ENCODE measurements around the gene MAP7D1.

The MAP7D1 gene

GRCh38 chr1:36164361-36164760 is 8.4 kb downstream of the MAP7D1 start:
- no peaks in the 10 kb centered on the region for H3K36me3 ChIP-seq (replicated peaks; ENCODE audit: low read depth, low read length)
- peaks cover 91% of the 10 kb centered on the region for H3K79me2 ChIP-seq (ENCODE audit: low read length)
- no peak overlapping the region for H3K4me2 ChIP-seq (ENCODE audit: low read length)
- peaks cover 40% of the 10 kb centered on the region for H3K4me1 ChIP-seq (ENCODE audit: low read length)
- H3K9me3 ChIP-seq (ENCODE audit: insufficient read depth, low read length), result no peaks in the 10 kb centered on the region
- TF ChIP-seq EZH2phosphoT487 (IDR thresholded peaks at IDR 0.05; ENCODE audit: low read depth) (no peak), CTCF (IDR thresholded peaks at IDR 0.05; ENCODE audit: low read depth, low read length) (no peak)
- no peaks in the 10 kb centered on the region for H3K27me3 ChIP-seq (ENCODE audit: low read depth, low read length)
- H3K4me3 ChIP-seq (ENCODE audit: low read length), result no peak overlapping the region
- peaks cover 15% of the 10 kb centered on the region for H4K20me1 ChIP-seq (ENCODE audit: insufficient read depth, low read length)
- H3K9ac ChIP-seq (ENCODE audit: low read length), result no peak overlapping the region
- H3K27ac ChIP-seq (ENCODE audit: low read length), result no peak overlapping the region
- no peak overlapping the region for H2AFZ ChIP-seq (ENCODE audit: low read depth, low read length)

GRCh38 chr1:36165145-36165544 is 9.2 kb downstream of the MAP7D1 start:
- Histone ChIP-seq H3K27ac (ENCODE audit: low read length) (no peak overlapping the region), H2AFZ (ENCODE audit: low read depth, low read length) (no peak overlapping the region), H3K79me2 (ENCODE audit: low read length) (peaks cover 87% of the 10 kb centered on the region), H3K4me2 (ENCODE audit: low read length) (no peak overlapping the region), H3K4me3 (ENCODE audit: low read length) (no peak overlapping the region), H3K4me1 (ENCODE audit: low read length) (peaks cover 33% of the 10 kb centered on the region), H3K9me3 (ENCODE audit: insufficient read depth, low read length) (no peaks in the 10 kb centered on the region), H3K36me3 (replicated peaks; ENCODE audit: low read depth, low read length) (no peaks in the 10 kb centered on the region), H4K20me1 (ENCODE audit: insufficient read depth, low read length) (peaks cover 15% of the 10 kb centered on the region), H3K9ac (ENCODE audit: low read length) (no peak overlapping the region), H3K27me3 (ENCODE audit: low read depth, low read length) (no peaks in the 10 kb centered on the region)
- TF ChIP-seq CTCF (IDR thresholded peaks at IDR 0.05; ENCODE audit: low read depth, low read length), result no peak
- no peak for TF ChIP-seq EZH2phosphoT487 (IDR thresholded peaks at IDR 0.05; ENCODE audit: low read depth)

GRCh38 chr1:36166136-36166535 is 10.2 kb downstream of the MAP7D1 start:
- H4K20me1 ChIP-seq (ENCODE audit: insufficient read depth, low read length), result peaks cover 15% of the 10 kb centered on the region
- no peak overlapping the region for H2AFZ ChIP-seq (ENCODE audit: low read depth, low read length)
- TF ChIP-seq EZH2phosphoT487 (IDR thresholded peaks at IDR 0.05; ENCODE audit: low read depth), result no peak
- no peak for TF ChIP-seq CTCF (IDR thresholded peaks at IDR 0.05; ENCODE audit: low read depth, low read length)
- no peak overlapping the region for H3K4me2 ChIP-seq (ENCODE audit: low read length)
- peaks cover 77% of the 10 kb centered on the region for H3K79me2 ChIP-seq (ENCODE audit: low read length)
- no peak overlapping the region for H3K9ac ChIP-seq (ENCODE audit: low read length)
- H3K27me3 ChIP-seq (ENCODE audit: low read depth, low read length), result no peaks in the 10 kb centered on the region
- H3K4me3 ChIP-seq (ENCODE audit: low read length), result no peak overlapping the region
- H3K9me3 ChIP-seq (ENCODE audit: insufficient read depth, low read length), result no peaks in the 10 kb centered on the region
- peaks cover 23% of the 10 kb centered on the region for H3K4me1 ChIP-seq (ENCODE audit: low read length)
- no peak overlapping the region for H3K27ac ChIP-seq (ENCODE audit: low read length)
- H3K36me3 ChIP-seq (replicated peaks; ENCODE audit: low read depth, low read length), result no peaks in the 10 kb centered on the region

- no peaks in the 10 kb centered on the region for H3K27me3 ChIP-seq (ENCODE audit: low read depth, low read length)
- no peak overlapping the region for H3K9ac ChIP-seq (ENCODE audit: low read length)
- H3K4me2 ChIP-seq (ENCODE audit: low read length), result no peak overlapping the region
- no peak overlapping the region for H2AFZ ChIP-seq (ENCODE audit: low read depth, low read length)
- no peak overlapping the region for H3K4me3 ChIP-seq (ENCODE audit: low read length)
- H3K9me3 ChIP-seq (ENCODE audit: insufficient read depth, low read length), result no peaks in the 10 kb centered on the region
- peaks cover 66% of the 10 kb centered on the region for H3K79me2 ChIP-seq (ENCODE audit: low read length)
- no peaks in the 10 kb centered on the region for H3K36me3 ChIP-seq (replicated peaks; ENCODE audit: low read depth, low read length)
- TF ChIP-seq EZH2phosphoT487 (IDR thresholded peaks at IDR 0.05; ENCODE audit: low read depth) (no peak), CTCF (IDR thresholded peaks at IDR 0.05; ENCODE audit: low read depth, low read length) (no peak)
- H3K4me1 ChIP-seq (ENCODE audit: low read length), result peaks cover 12% of the 10 kb centered on the region
- peaks cover 15% of the 10 kb centered on the region for H4K20me1 ChIP-seq (ENCODE audit: insufficient read depth, low read length)
- no peak overlapping the region for H3K27ac ChIP-seq (ENCODE audit: low read length)
Observed at GRCh38 chr1:36166938-36167905, 11.3 kb downstream of the MAP7D1 start.

Data from OCI-LY3 (cell line).